Lung (tissue), 12 donors: ENCODE data around the gene NFATC2. TPM values are rescaled to one million over a fixed set of nuclear protein-coding genes. Genes with fewer than 3 reads are reported as not detected.
"Not testable (repeated sequence)": the region's sequence is repeated elsewhere in the genome, so short reads cannot be mapped to it uniquely, and the experiment has no call there.

Experiments used
- ATAC-seq: fragments of 200-7000 bp; cut with Tn5 transposase; one replicate; pipeline ENCODE4 v1.9.1; 2020; ENCODE audit warnings: moderate number of reproducible peaks; ENCODE audit not compliant: insufficient read depth, low FRiP score
- DNase-seq, 3 donors: peaks; one replicate each; pipeline ENCODE4 v3.0.0-alpha.2; 2013 to 2017
- H3K27ac ChIP-seq, 2 donors: one replicate each; pipeline ENCODE4 v1.5.1; 2013; ENCODE audit warnings: mild to moderate bottlenecking in 2 of 2, moderate library complexity in 2 of 2, control low read depth in 1 of 2, inconsistent platforms in 1 of 2, low read depth in 1 of 2, low read length in 1 of 2
- H3K27me3 ChIP-seq, 3 donors: one replicate each; pipeline ENCODE4 v1.5.1; 2013; ENCODE audit warnings: low read length in 2 of 3; ENCODE audit not compliant: control insufficient read depth in 3 of 3, insufficient read depth in 3 of 3
- H3K36me3 ChIP-seq, 4 donors: one replicate each; pipeline ENCODE4 v1.5.1; 2013; ENCODE audit warnings: low read length in 4 of 4, mild to moderate bottlenecking in 1 of 4, moderate library complexity in 1 of 4; ENCODE audit not compliant: control insufficient read depth in 4 of 4, insufficient read depth in 4 of 4
- H3K4me1 ChIP-seq, 5 donors: one replicate each; pipeline ENCODE4 v1.5.1; 2013; ENCODE audit warnings: low read length in 5 of 5, mild to moderate bottlenecking in 2 of 5, moderate library complexity in 1 of 5; ENCODE audit not compliant: control insufficient read depth in 5 of 5, insufficient read depth in 5 of 5
- H3K4me3 ChIP-seq: one replicate; pipeline ENCODE4 v1.5.1; 2013; ENCODE audit warnings: mild to moderate bottlenecking, control low read depth, moderate library complexity
- H3K9ac ChIP-seq, 2 donors: one replicate each; pipeline ENCODE4 v1.5.1; 2013; ENCODE audit warnings: low read length in 2 of 2, control low read depth in 1 of 2; ENCODE audit not compliant: insufficient read depth in 1 of 2
- H3K9me3 ChIP-seq, 4 donors: one replicate each; pipeline ENCODE4 v1.5.1; 2013; ENCODE audit warnings: low read length in 3 of 4, mild to moderate bottlenecking in 1 of 4, moderate library complexity in 1 of 4; ENCODE audit not compliant: control insufficient read depth in 4 of 4, insufficient read depth in 3 of 4
- WGBS, 2 donors: extraction: QIAGEN DNeasy Blood & Tissue Kit; methylation state at CpG; one replicate each; pipeline ENCODE4 v1.1.7; 2013; 5-methylcytosine and 5-hydroxymethylcytosine counted together
- polyA plus RNA-seq, 2 donors: library from polyadenylated mRNA; stranded (reverse); fragments of 200-250 nt; gene quantifications; one replicate each; pipeline ENCODE4 v1.2.1, GENCODE V29; 2013
- total RNA-seq, 2 donors: library from RNA; depleted of rRNA in 1 of 2; stranded (reverse); fragments of >200 nt in 1 of 2; gene quantifications; one replicate each; pipeline ENCODE4 v1.2.1, GENCODE V29; 2014 to 2021
- TF ChIP-seq, protein P1 (sequence below): IDR thresholded peaks from 2 replicates; pipeline ENCODE4 v1.5.1; 2012; ENCODE audit warnings: mild to moderate bottlenecking; ENCODE audit errors: control extremely low read depth, extremely low read depth
- donor health status: control.
- donor health status: control.
- donor health status: Bipolar disorder and iron deficiency.
- donor health status: healthy.
- donor health status: DM: yes; HTN: yes; CAD: no.

Gene NFATC2
- total and polyA plus RNA-seq, 4 donors = 1.3 to 8.7 (median 4.7) TPM

DNA sequence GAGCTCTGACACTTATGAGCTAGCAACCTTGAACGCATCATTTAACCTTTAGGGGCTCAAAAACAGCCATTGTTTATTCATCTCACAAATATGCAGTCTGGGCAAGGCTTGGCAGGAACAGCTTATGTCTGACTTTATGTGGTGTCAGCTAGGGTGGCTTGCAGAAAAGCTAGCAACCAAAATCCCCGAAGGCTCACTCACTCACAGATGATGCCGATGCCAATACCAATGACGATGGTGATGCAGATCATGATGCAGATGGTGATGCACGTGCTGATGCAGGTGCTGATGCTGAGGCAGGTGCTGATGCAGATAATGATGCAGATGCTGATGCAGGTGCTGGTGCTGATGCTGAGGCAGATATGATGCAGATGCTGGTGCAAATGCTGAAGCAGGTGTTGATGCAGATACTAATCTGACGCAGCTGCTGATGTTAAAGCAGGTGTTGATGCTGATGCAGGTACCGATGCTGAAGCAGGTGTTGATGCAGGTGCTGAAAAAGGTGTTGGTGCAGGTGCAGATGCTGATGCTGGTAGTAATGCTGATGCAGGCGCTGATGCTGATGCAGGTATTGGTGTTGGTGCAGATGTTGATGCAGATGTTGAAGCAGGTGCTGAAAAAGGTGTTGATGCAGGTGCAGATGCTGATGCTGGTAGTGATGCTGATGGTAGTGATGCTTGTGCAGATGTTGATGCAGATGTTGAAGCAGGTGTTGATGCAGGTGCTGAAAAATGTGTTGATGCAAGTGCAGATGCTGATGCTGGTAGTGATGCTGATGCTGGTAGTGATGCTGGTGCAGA is 195.6 kb downstream of the NFATC2 start:
- Histone ChIP-seq H3K27ac (no peak overlapping the region), H3K4me1 (no peaks in the 10 kb centered on the region), H3K4me3 (no peak overlapping the region), H3K9ac (no peak overlapping the region), H3K36me3 (no peaks in the 10 kb centered on the region), H3K27me3 (no peaks in the 10 kb centered on the region), H3K9me3 (peaks cover 0 to 7% (median 0%) of the 10 kb centered on the region in 4 donors)
- DNase-seq = no peak
- WGBS, 2 donors = 85 to 87% methylated on average over 8 of the region's 8 CpGs
- ATAC-seq = no peak
- TF ChIP-seq, protein P1, sequence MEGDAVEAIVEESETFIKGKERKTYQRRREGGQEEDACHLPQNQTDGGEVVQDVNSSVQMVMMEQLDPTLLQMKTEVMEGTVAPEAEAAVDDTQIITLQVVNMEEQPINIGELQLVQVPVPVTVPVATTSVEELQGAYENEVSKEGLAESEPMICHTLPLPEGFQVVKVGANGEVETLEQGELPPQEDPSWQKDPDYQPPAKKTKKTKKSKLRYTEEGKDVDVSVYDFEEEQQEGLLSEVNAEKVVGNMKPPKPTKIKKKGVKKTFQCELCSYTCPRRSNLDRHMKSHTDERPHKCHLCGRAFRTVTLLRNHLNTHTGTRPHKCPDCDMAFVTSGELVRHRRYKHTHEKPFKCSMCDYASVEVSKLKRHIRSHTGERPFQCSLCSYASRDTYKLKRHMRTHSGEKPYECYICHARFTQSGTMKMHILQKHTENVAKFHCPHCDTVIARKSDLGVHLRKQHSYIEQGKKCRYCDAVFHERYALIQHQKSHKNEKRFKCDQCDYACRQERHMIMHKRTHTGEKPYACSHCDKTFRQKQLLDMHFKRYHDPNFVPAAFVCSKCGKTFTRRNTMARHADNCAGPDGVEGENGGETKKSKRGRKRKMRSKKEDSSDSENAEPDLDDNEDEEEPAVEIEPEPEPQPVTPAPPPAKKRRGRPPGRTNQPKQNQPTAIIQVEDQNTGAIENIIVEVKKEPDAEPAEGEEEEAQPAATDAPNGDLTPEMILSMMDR = no peak

DNA sequence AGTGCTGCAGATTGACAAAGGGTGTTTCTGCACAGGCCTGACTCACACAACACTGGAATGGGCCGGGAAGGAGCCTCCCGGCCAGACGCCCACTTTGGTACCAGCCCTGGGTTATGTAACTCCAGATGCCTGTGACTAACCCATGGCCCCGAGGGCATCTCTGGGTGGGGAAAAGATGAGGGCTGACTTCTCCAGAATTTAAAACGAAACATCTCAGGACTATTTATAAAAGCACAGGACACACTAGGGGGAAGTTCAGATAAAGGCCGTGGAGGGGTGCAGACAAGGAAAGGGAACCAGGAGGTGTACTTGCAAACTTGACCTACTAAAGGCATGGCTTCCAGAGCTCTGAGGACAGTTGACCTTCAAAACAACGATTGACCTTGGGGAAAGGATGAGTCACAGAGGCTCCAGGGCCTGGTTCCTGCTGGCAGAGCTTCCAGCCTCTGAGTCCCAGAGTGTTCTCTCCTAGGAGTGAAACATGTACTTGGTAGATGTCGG is 196.9 kb downstream of the NFATC2 start:
- Histone ChIP-seq H3K4me3 (no peak overlapping the region), H3K27ac (no peak overlapping the region), H3K27me3 (no peaks in the 10 kb centered on the region), H3K9me3 (peaks cover 0 to 8% (median 0%) of the 10 kb centered on the region in 4 donors), H3K36me3 (no peaks in the 10 kb centered on the region), H3K9ac (no peak overlapping the region), H3K4me1 (peaks cover 0 to 2% (median 0%) of the 10 kb centered on the region in 5 donors)
- TF ChIP-seq, protein P1 = no peak
- no peak for DNase-seq
- peak; percentile 24 for ATAC-seq
- 67 to 70% methylated on average over 8 of the region's 8 CpGs for WGBS, 2 donors

DNA sequence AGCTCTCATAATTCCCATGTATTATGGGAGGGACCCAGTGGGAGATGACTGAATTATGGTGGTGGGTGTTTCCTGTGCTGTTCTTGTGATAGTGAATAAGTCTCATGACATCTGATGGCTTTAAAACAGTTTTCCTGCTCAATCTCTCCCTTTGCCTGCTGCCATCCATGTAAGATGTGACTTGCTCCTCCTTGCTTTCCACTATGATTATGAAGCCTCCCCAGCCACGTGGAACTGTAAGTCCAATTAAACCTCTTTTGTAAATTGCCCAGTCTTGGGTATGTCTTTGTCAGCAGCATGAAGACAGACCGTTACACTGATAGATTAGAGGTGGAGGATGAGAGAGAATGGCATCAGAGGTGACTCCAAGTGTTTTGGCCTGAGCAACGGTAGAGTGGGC is 198.7 kb downstream of the NFATC2 start:
- not testable (repeated sequence) for H3K27ac ChIP-seq, ATAC-seq, H3K4me3 ChIP-seq, DNase-seq, H3K4me1 ChIP-seq, H3K36me3 ChIP-seq, H3K9ac ChIP-seq, H3K9me3 ChIP-seq, H3K27me3 ChIP-seq
- 68 to 75% methylated on average over 3 of the region's 3 CpGs for WGBS, 2 donors

DNA sequence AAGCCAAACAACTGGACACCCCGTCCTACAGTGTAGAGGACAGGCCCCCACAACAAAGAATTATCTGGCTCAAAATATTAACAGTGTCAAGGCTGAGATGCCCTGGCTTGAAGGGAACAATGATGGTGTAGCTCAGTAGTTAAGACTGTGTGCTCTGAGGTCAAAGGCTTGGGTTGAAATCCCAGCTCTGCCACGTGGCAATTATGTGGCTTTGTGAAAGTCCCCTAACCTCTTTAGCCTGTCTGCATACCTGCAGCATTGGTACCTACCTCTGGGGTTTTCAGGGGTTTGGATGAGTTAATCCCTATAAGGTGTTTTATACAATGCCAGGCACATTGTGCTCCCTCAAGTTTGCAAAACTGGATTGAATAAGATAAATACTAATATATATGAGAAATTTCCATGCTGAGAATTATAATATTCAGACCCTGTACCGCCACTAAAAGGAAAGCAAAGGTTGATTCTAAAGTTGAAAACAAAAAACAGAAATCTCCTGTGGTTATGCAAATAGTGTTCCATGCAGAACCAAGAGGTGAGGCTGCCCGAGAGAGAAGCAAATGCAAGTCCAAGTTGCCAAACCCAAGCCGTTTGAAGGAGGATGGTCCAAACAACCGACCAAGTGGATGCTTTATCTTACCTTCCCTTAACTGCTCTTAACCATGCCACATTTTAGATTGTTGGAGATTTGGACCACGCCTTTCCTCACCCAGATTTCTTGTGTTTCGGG is 199.8 kb downstream of the NFATC2 start:
- no peak for DNase-seq
- Histone ChIP-seq H3K9me3 (peaks cover 0 to 8% (median 0%) of the 10 kb centered on the region in 4 donors), H3K27ac (no peak overlapping the region), H3K4me1 (peaks cover 0 to 2% (median 0%) of the 10 kb centered on the region in 5 donors), H3K9ac (no peak overlapping the region), H3K4me3 (no peak overlapping the region), H3K27me3 (no peaks in the 10 kb centered on the region), H3K36me3 (no peaks in the 10 kb centered on the region)
- ATAC-seq = no peak
- 86% methylated on average over 8 of the region's 8 CpGs for WGBS, 2 donors
- TF ChIP-seq, protein P1 = no peak
